NB4 (cell line): ENCODE results near the gene ADARB2.

Experiments
- DNase-seq: peaks from one replicate; pipeline ENCODE4 v3.0.0; 2010; ENCODE audit warnings: low read depth
- H3K4me3 ChIP-seq: one replicate; pipeline ENCODE4 v1.5.1; 2011; ENCODE audit warnings: mild to moderate bottlenecking, low read depth, low read length, moderate library complexity
- MYC ChIP-seq: IDR thresholded peaks from 2 replicates; pipeline ENCODE4 v1.6.1; 2011; ENCODE audit warnings: low read depth, low read length
- POLR2A ChIP-seq: IDR thresholded peaks from 2 replicates; pipeline ENCODE4 v1.6.1; 2011; ENCODE audit warnings: mild to moderate bottlenecking; ENCODE audit not compliant: insufficient read length; ENCODE audit errors: extremely low read depth
- TF ChIP-seq, protein P1 (sequence below): IDR thresholded peaks from 2 replicates; pipeline ENCODE4 v1.6.1; 2011; ENCODE audit warnings: low read depth, low read length
- TF ChIP-seq, protein P2 (sequence below): IDR thresholded peaks from one replicate; pipeline ENCODE4 v1.5.1; 2012; ENCODE audit warnings: low read depth, low read length

The ADARB2 gene

DNA sequence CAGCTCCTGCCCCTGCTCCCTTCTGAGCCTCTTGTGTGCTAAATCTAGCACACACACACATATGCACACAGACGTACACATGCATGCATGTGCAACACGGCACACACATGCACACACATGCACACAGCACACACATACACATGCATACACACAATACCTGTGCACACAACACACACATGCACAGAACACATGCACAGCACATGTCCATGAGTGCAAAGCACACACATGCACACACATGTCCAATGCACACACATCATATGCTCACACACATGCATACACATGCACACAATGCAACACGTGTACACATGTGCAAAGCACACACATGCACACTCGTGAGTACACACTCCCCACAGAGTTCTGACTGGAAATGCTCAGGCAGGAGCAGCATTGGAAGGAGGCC lies 566.1 kb downstream of the ADARB2 start:
- DNase-seq, result no peak
- H3K4me3 ChIP-seq, result no peak overlapping the region
- no peak for TF ChIP-seq POLR2A
- TF ChIP-seq, protein P1, sequence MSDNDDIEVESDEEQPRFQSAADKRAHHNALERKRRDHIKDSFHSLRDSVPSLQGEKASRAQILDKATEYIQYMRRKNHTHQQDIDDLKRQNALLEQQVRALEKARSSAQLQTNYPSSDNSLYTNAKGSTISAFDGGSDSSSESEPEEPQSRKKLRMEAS, result 0 out of 2 replicates have a peak, but pooled peaks have one; percentile 2
- TF ChIP-seq MYC, result no peak
- TF ChIP-seq, protein P2, sequence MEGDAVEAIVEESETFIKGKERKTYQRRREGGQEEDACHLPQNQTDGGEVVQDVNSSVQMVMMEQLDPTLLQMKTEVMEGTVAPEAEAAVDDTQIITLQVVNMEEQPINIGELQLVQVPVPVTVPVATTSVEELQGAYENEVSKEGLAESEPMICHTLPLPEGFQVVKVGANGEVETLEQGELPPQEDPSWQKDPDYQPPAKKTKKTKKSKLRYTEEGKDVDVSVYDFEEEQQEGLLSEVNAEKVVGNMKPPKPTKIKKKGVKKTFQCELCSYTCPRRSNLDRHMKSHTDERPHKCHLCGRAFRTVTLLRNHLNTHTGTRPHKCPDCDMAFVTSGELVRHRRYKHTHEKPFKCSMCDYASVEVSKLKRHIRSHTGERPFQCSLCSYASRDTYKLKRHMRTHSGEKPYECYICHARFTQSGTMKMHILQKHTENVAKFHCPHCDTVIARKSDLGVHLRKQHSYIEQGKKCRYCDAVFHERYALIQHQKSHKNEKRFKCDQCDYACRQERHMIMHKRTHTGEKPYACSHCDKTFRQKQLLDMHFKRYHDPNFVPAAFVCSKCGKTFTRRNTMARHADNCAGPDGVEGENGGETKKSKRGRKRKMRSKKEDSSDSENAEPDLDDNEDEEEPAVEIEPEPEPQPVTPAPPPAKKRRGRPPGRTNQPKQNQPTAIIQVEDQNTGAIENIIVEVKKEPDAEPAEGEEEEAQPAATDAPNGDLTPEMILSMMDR, result no peak

DNA sequence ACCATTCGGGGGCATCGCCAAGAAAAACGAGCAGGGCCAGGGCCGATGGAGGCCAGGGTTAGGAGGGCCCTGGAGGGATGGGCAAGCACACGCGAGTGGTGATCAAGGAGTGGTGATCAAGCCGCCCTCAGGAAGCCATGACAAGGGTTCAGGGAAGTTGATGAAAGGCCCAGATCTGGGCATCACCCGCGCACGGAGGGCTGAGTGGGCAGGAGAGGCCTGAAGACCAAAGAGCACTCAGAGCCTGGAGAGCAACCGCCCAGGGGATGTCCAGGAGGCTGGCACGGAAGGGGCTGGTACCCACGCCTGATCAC lies 566.5 kb downstream of the ADARB2 start:
- TF ChIP-seq, protein P2, result no peak
- TF ChIP-seq POLR2A (no peak), MYC (no peak)
- TF ChIP-seq, protein P1, result no peak
- DNase-seq, result no peak
- no peak overlapping the region for H3K4me3 ChIP-seq

DNA sequence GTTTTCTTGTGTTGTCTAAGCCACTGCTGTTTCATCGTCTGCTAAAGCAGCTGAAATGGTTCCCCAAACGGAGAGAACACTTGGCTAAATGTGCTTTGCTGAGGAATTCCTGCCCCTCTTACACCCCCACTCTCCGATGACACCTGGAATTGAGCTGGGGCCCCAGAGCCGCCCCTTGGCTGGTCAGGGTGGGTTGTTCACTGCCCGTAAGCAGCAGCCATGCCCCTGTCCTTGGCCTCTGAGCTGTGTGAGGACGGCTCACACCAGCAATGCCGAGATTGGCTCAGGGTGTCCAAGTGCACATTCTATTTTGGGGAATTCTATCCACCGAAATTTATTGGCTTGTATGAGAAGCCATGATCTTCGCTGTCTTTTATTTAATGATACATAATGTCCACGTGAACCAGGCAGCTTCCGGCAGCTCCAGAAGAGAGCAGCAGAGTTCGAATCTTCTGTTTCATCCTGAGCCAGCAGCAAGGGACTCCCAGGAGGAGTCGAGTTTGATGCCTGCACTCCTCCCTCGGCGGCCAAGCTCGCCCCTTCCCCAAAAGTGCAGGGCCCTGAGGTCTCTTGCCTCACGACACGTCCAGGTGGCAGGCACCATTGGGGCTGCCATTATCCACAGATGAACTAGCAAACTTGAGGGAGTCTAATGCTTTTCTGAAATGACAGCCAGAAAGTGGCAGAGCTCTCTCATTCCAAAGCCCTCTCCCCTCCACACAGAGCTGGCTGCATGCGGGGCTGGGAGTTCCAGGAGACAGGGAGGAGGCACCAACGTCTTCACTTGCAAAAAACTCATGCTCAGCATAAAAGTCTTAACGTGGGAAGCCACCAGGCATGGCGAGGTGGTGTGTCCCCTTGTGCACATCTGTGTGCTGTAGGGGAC lies 567.1 kb downstream of the ADARB2 start:
- TF ChIP-seq, protein P1, result no peak
- TF ChIP-seq, protein P2, result no peak
- no peak overlapping the region for H3K4me3 ChIP-seq
- DNase-seq, result no peak

DNA sequence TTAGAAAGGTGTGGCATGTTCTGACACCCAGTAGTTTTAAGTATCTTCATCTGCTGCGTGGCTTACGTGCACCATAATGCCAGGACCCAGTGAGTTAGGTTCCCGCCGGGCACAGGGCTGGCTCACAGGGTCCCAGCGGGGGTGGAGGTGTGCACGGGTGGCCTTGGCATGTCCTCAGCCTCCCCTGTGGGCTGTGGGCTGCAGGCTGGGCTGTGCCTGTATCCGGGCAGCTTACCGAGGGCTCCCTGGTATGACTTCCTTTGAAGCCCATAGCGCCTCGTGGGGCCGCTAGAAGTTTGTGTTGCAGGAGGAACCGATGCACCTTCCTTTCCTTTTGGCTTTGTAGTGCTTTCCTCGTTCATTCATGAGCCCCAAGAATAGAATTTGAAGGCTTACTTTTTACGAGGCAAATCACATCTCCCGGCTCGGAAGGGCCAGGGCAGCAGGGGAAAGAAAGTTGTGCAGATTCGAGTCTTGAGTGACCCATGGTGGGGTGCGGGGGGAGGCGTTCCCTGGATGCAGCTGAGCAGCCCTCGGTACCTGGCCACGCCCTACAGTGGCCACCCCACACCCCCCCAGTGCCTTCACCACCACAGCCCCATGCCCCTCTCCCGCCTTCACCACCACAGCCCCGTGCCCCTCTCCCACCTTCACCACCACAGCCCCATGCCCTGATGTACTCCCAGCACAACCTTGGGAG lies 568.0 kb downstream of the ADARB2 start:
- H3K4me3 ChIP-seq, result no peak overlapping the region
- DNase-seq, result no peak
- TF ChIP-seq POLR2A (no peak), MYC (no peak)
- TF ChIP-seq, protein P1, result no peak
- TF ChIP-seq, protein P2, result no peak

DNA sequence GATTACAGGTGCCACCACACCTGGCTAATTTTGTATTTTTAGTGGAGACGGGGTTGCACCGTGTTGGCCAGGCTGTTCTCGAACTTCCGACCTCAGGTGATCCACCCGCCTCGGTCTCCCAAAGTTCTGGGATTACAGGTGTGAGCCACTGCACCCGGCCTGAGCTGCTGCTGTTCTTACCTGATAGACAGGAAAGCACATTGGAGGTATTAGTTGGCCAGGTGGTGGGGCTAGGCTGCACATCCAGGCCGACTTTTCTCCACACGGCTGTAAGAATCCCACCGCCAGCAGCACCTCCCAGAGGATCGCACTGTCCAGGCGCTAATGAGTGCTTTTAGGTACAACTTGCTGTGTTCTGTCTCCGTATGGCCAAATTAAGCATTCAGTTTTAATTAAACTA lies 568.6 kb downstream of the ADARB2 start:
- H3K4me3 ChIP-seq, result no peak overlapping the region
- no peak for DNase-seq
- TF ChIP-seq, protein P1, result no peak

DNA sequence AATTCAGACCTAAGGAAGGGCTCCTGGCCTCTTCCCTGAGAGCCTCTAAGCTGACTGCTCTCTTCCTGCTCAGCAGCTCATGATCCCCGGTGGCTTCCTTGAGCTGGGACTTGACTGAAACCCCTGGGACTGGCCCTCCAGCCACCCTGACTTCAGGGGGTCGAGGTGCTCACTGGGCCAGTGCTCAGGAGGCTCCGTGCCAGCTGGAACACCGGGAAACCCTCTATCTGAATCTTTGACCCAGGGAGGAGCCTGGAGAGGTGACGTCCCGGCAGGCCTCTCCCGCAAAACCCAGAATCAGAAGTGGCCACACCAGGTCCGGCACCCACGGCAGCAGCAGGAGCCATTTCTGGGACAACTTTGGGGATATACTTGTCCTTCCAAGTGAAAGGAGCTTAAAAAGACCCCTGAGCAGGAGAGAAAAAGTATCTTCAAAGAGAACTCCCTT lies 570.5 kb downstream of the ADARB2 start:
- TF ChIP-seq POLR2A (no peak), MYC (no peak)
- TF ChIP-seq, protein P2, result no peak
- TF ChIP-seq, protein P1, result no peak
- no peak overlapping the region for H3K4me3 ChIP-seq
- DNase-seq, result no peak
